Measurements from ENCODE around the gene MARVELD3. TPM values are rescaled to one million over a fixed set of nuclear protein-coding genes. Genes with fewer than 3 reads are reported as not detected.
"Not testable (repeated sequence)": the region's sequence is repeated elsewhere in the genome, so short reads cannot be mapped to it uniquely, and the experiment has no call there.

MARVELD3 gene
- polyA plus RNA-seq, 1 of the 3 experiments (the other 2 are of a cell fraction), result not detected

GRCh38 chr16:71610936-71611871 lies 14.8 kb upstream of the MARVELD3 start (continued):
- TF ChIP-seq REST (IDR thresholded peaks at IDR 0.05; ENCODE audit: low read depth, low read length) (no peak), MXI1 (IDR thresholded peaks at IDR 0.05; ENCODE audit: low read depth, low read length) (no peak), RAD21 (IDR thresholded peaks at IDR 0.05; ENCODE audit: low read length) (peak; percentile 82), IRF3 (IDR thresholded peaks at IDR 0.05; ENCODE audit: low read depth, low read length) (no peak), SMC3 (IDR thresholded peaks at IDR 0.05; ENCODE audit: low read depth, low read length) (peak; percentile 50), RFX5 (IDR thresholded peaks at IDR 0.05; ENCODE audit: low read length) (no peak), EZH2phosphoT487 (IDR thresholded peaks at IDR 0.05; ENCODE audit: borderline replicate concordance, low read depth) (no peak), ELF1 (IDR thresholded peaks at IDR 0.05) (no peak), USF1 (IDR thresholded peaks at IDR 0.05; ENCODE audit: borderline replicate concordance, low read depth) (no peak), RXRA (IDR thresholded peaks at IDR 0.05; ENCODE audit: borderline replicate concordance, low read depth) (no peak), TEAD4 (IDR thresholded peaks at IDR 0.05; ENCODE audit: borderline replicate concordance, insufficient read depth) (no peak), POLR2AphosphoS5 (IDR thresholded peaks at IDR 0.05; ENCODE audit: low read depth, low read length) (no peak), MAX (IDR thresholded peaks at IDR 0.05; ENCODE audit: low read depth) (no peak)

- H3K9me3 ChIP-seq; H3K4me1 ChIP-seq (ENCODE audit: control insufficient read depth in 1 of 2, insufficient read depth in 2 of 2, low read depth in 1 of 2, low read length in 1 of 2); H3F3A ChIP-seq (replicated peaks; ENCODE audit: insufficient read depth); H3K9me2 ChIP-seq; POLR2A ChIA-PET; H3K79me2 ChIP-seq (ENCODE audit: insufficient read depth); H4K20me1 ChIP-seq (ENCODE audit: insufficient read depth); H3K9ac ChIP-seq; H2AFZ ChIP-seq (ENCODE audit: low read depth); H3K4me3 ChIP-seq (ENCODE audit: low read depth in 2 of 2, low read length in 1 of 2); DNase-seq; H3K4me2 ChIP-seq; H3K36me3 ChIP-seq (replicated peaks in 1 of 2; ENCODE audit: control insufficient read depth in 1 of 2, insufficient read depth in 2 of 2, low read length in 1 of 2); H3K27ac ChIP-seq (ENCODE audit: low read depth in 2 of 2, low read length in 1 of 2): not testable (repeated sequence)
- 69% methylated on average over 7 of the region's 8 CpGs for WGBS (ENCODE audit: low lambda C conversion rate)
- peaks cover 19% of the 10 kb centered on the region; the same call in 1 of the 2 replicates for H3K27me3 ChIP-seq (ENCODE audit: insufficient read depth)
- CTCF ChIA-PET, result interaction anchor here (0.6 kb wide), 1 partner anchor 339 kb away, joined by 3 read pairs; no protein-coding TSS in a partner anchor
Measured at GRCh38 chr16:71614956-71615355, 11.0 kb upstream of the MARVELD3 start.

Measured in SK-N-SH (cell line).